A549 (cell line): ENCODE results near the gene SYNE2. TPM values are rescaled to one million over a fixed set of nuclear protein-coding genes. Genes with fewer than 3 reads are reported as not detected.
"Not testable (repeated sequence)": the region's sequence is repeated elsewhere in the genome, so short reads cannot be mapped to it uniquely, and the experiment has no call there.

Experiments used
- ATAC-seq, 2 experiments: fragments of 200-7000 bp in 1 of 2; fragments of >200 bp in 1 of 2; cut with Nextera tagmentation in 1 of 2; cut with Tn5 transposase in 1 of 2; 3 replicates each; pipeline versions ENCODE4 v1.8.0 to v1.9.1; 2018 to 2020; ENCODE audit warnings: mild to moderate bottlenecking in 1 of 2, moderate library complexity in 1 of 2
- CTCF ChIA-PET: fragments of 300-600 bp; sonication (Branson Sonifier 250); formaldehyde crosslinking; extraction: SDS; loops from one replicate; lab custom pipeline; 2021; ENCODE audit warnings: antibody characterized with exemption, inconsistent platforms; lab: Yijun Ruan, JAX
- POLR2A ChIA-PET: fragments of 350-600 bp; formaldehyde crosslinking; extraction: SDS; loops from one replicate; lab custom pipeline; 2021; ENCODE audit warnings: antibody characterized with exemption, inconsistent platforms; lab: Yijun Ruan, JAX
- DNase-seq, 2 experiments: peaks; one replicate each; pipeline versions ENCODE4 v3.0.0 to v3.0.0-alpha.2; 2011 to 2016; ENCODE audit warnings: low read depth in 1 of 2, low spot score in 1 of 2
- FAIRE-seq: peaks from 2 replicates; lab custom pipeline; 2011; peaks lifted over from hg19 to GRCh38; lab: Jason Lieb, UNC
- H3K27ac ChIP-seq, 2 experiments: fragments of >200 bp; sonication (Bioruptor Twin); formaldehyde crosslinking; 3 replicates each; pipeline ENCODE4 v1.5.1; 2016 to 2017
- H3K4me1 ChIP-seq: fragments of >200 bp; sonication (Bioruptor Twin); formaldehyde crosslinking; 3 replicates; pipeline ENCODE4 v1.6.1; 2016
- H3K4me2 ChIP-seq: fragments of >200 bp; sonication (Bioruptor Twin); formaldehyde crosslinking; 3 replicates; pipeline ENCODE4 v1.6.1; 2016
- H3K4me3 ChIP-seq: fragments of >200 bp; sonication (Bioruptor Twin); formaldehyde crosslinking; 3 replicates; pipeline ENCODE4 v1.5.1; 2016
- H3K9me3 ChIP-seq: fragments of >200 bp; sonication (Bioruptor Twin); formaldehyde crosslinking; 3 replicates; pipeline ENCODE4 v1.6.1; 2016
- BCL3 ChIP-seq: fragments of >200 bp; sonication (Bioruptor Twin); formaldehyde crosslinking; IDR thresholded peaks from 3 replicates; pipeline ENCODE4 v1.6.1; 2016
- BHLHE40 ChIP-seq: IDR thresholded peaks from 2 replicates; pipeline ENCODE4 v1.6.1; 2012; ENCODE audit warnings: low read depth, low read length, inconsistent platforms
- CBX2 ChIP-seq: fragments of 200-600 bp; sonication (generic); IDR thresholded peaks from 2 replicates; pipeline ENCODE4 v1.6.1; 2016; ENCODE audit warnings: low read depth, mild to moderate bottlenecking, borderline replicate concordance
- CBX8 ChIP-seq: fragments of 200-600 bp; sonication (generic); IDR thresholded peaks from 2 replicates; pipeline ENCODE4 v1.6.1; 2016
- CEBPB ChIP-seq, 2 experiments: fragments of >200 bp in 1 of 2; sonication (Bioruptor Twin) in 1 of 2; formaldehyde crosslinking in 1 of 2; IDR thresholded peaks; 2 replicates each; pipeline ENCODE4 v1.6.1; 2012 to 2016
- CHD2 ChIP-seq: fragments of 150-350 bp; IDR thresholded peaks from 2 replicates; pipeline ENCODE4 v1.6.1; 2014; ENCODE audit warnings: low read length; ENCODE audit not compliant: partially characterized antibody
- ESRRA ChIP-seq: fragments of 150-350 bp; IDR thresholded peaks from 2 replicates; pipeline ENCODE4 v1.6.1; 2014; ENCODE audit warnings: mild to moderate bottlenecking, low read length, borderline replicate concordance
- FOXS1 ChIP-seq: fragments of 250-450 bp; sonication (Bioruptor Pico); IDR thresholded peaks from 2 replicates; pipeline ENCODE4 v1.5.0; 2020; ENCODE audit warnings: mild to moderate bottlenecking, moderate library complexity
- HOXB5 ChIP-seq: fragments of 250-450 bp; sonication (Bioruptor Pico); IDR thresholded peaks from 2 replicates; pipeline ENCODE4 v1.5.0; 2020; ENCODE audit warnings: mild to moderate bottlenecking, moderate library complexity
- MAZ ChIP-seq: fragments of 150-350 bp; IDR thresholded peaks from 2 replicates; pipeline ENCODE4 v1.6.1; 2014; ENCODE audit warnings: antibody characterized with exemption, low read depth, low read length, borderline replicate concordance
- MYC ChIP-seq: IDR thresholded peaks from 2 replicates; pipeline ENCODE4 v1.6.1; 2012; ENCODE audit warnings: mild to moderate bottlenecking, inconsistent platforms, low read length, improper control_type of control experiment, borderline replicate concordance
- NPAS2 ChIP-seq: fragments of 250-450 bp; sonication (Bioruptor Pico); IDR thresholded peaks from 2 replicates; pipeline ENCODE4 v1.8.0; 2022; ENCODE audit warnings: mild to moderate bottlenecking, moderate library complexity, borderline replicate concordance
- RAD21 ChIP-seq, 2 experiments: fragments of >200 bp in 1 of 2; sonication (Bioruptor Twin) in 1 of 2; formaldehyde crosslinking in 1 of 2; IDR thresholded peaks in 1 of 2; conservative IDR thresholded peaks in 1 of 2; 2 replicates in 1 of 2; 3 replicates in 1 of 2; pipeline ENCODE4 v1.6.1; 2012 to 2018; ENCODE audit warnings: inconsistent platforms in 1 of 2
- RNF2 ChIP-seq: fragments of 200-600 bp; sonication (generic); IDR thresholded peaks from 2 replicates; pipeline ENCODE4 v1.6.1; 2016; ENCODE audit warnings: low read depth, mild to moderate bottlenecking, antibody characterized with exemption, moderate library complexity, borderline replicate concordance
- SMC3 ChIP-seq: fragments of >200 bp; sonication (Bioruptor Twin); formaldehyde crosslinking; IDR thresholded peaks from 3 replicates; pipeline ENCODE4 v1.6.1; 2018; ENCODE audit warnings: inconsistent platforms
- TFCP2L1 ChIP-seq: fragments of 250-450 bp; sonication (Bioruptor Pico); IDR thresholded peaks from 2 replicates; pipeline ENCODE4 v1.5.0; 2021; ENCODE audit warnings: mild to moderate bottlenecking
- TP53 ChIP-seq: fragments of 250-450 bp; sonication (Bioruptor Pico); IDR thresholded peaks from 2 replicates; pipeline ENCODE4 v1.5.0; 2021; ENCODE audit warnings: mild to moderate bottlenecking, moderate library complexity
- WGBS: methylation state at CpG from one replicate; pipeline ENCODE4 v1.1.6; 2017; ENCODE audit errors: missing lambda C conversion rate; 5-methylcytosine and 5-hydroxymethylcytosine counted together
- polyA plus RNA-seq, 4 experiments: library from polyadenylated mRNA; depleted of rRNA in 3 of 4; stranded (reverse); fragments of >200 nt; fragmentation: RNase III in 1 of 4; extraction: RNeasy Plus Mini Kit Qiagen cat#74134 plus additional on column Dnase treatment in 1 of 4; gene quantifications; 2 replicates in 3 of 4; 3 replicates in 1 of 4; pipeline ENCODE4 v1.2.3, GENCODE V29; 2011 to 2017
- TF ChIP-seq, protein P1 (sequence below): fragments of >200 bp; sonication (Bioruptor Twin); formaldehyde crosslinking; IDR thresholded peaks from 2 replicates; pipeline ENCODE4 v1.6.1; 2016
- TF ChIP-seq, protein P2 (sequence below): fragments of >200 bp; sonication (Bioruptor Twin); formaldehyde crosslinking; IDR thresholded peaks from 3 replicates; pipeline ENCODE4 v1.5.1; 2016

The SYNE2 gene
- polyA plus RNA-seq, 2 of the 4 experiments (the other 2 are of a cell fraction): 3.4 to 11.3 TPM

DNA sequence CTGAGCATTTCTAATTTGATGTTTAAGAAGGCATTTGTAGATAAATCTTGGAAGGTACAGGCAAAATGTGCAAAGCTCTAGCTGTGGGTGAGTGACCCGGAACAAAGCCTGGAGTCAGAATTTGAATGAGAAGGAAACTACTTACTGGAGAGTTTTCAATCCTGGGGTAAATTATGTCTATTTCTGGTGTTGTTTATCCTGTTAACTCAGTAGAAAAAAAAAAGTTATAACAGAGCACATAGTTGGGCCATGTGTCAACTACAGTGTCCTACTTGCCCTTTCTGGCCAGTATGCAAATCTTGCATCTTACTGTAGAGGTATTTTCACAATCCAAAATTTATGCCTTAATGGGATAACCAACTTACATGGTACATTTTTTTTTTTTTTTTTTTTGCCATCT is 182.3 kb downstream of the SYNE2 start:
- TF ChIP-seq HOXB5 (CRISPR knock-in tag) (no peak), CHD2 (no peak), ESRRA (no peak), TFCP2L1 (CRISPR knock-in tag) (no peak), FOXS1 (no peak), CBX2 (no peak), MAZ (no peak), MYC (no peak), SMC3 (no peak), NPAS2 (CRISPR knock-in tag) (no peak), CBX8 (no peak), RAD21 (conservative IDR thresholded peaks at IDR 0.05 in 1 of 2, IDR thresholded peaks at IDR 0.05 in 1 of 2) (no peak), RNF2 (no peak), CEBPB (IDR thresholded peaks at IDR 0.05) (no peak), BHLHE40 (no peak), TP53 (CRISPR knock-in tag) (no peak), BCL3 (no peak)
- TF ChIP-seq, protein P1, sequence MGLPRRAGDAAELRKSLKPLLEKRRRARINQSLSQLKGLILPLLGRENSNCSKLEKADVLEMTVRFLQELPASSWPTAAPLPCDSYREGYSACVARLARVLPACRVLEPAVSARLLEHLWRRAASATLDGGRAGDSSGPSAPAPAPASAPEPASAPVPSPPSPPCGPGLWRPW: no peak
- TF ChIP-seq, protein P2, sequence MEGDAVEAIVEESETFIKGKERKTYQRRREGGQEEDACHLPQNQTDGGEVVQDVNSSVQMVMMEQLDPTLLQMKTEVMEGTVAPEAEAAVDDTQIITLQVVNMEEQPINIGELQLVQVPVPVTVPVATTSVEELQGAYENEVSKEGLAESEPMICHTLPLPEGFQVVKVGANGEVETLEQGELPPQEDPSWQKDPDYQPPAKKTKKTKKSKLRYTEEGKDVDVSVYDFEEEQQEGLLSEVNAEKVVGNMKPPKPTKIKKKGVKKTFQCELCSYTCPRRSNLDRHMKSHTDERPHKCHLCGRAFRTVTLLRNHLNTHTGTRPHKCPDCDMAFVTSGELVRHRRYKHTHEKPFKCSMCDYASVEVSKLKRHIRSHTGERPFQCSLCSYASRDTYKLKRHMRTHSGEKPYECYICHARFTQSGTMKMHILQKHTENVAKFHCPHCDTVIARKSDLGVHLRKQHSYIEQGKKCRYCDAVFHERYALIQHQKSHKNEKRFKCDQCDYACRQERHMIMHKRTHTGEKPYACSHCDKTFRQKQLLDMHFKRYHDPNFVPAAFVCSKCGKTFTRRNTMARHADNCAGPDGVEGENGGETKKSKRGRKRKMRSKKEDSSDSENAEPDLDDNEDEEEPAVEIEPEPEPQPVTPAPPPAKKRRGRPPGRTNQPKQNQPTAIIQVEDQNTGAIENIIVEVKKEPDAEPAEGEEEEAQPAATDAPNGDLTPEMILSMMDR: no peak
- no peaks in the 10 kb centered on the region for H3K9me3 ChIP-seq
- no peak overlapping the region for H3K4me3 ChIP-seq
- 96% methylated on average over 1 of the region's 1 CpG for WGBS
- DNase-seq (no peak), ATAC-seq (no peak), FAIRE-seq (no peak)
- POLR2A ChIA-PET: no interaction called here
- no peak overlapping the region for H3K4me2 ChIP-seq
- no peak overlapping the region for H3K27ac ChIP-seq
- no peaks in the 10 kb centered on the region for H3K4me1 ChIP-seq
- CTCF ChIA-PET: interaction anchor here (0.7 to 1.4 kb wide), 2 partner anchors 260 to 420 kb away, joined by 3 to 4 read pairs; no protein-coding TSS in a partner anchor

DNA sequence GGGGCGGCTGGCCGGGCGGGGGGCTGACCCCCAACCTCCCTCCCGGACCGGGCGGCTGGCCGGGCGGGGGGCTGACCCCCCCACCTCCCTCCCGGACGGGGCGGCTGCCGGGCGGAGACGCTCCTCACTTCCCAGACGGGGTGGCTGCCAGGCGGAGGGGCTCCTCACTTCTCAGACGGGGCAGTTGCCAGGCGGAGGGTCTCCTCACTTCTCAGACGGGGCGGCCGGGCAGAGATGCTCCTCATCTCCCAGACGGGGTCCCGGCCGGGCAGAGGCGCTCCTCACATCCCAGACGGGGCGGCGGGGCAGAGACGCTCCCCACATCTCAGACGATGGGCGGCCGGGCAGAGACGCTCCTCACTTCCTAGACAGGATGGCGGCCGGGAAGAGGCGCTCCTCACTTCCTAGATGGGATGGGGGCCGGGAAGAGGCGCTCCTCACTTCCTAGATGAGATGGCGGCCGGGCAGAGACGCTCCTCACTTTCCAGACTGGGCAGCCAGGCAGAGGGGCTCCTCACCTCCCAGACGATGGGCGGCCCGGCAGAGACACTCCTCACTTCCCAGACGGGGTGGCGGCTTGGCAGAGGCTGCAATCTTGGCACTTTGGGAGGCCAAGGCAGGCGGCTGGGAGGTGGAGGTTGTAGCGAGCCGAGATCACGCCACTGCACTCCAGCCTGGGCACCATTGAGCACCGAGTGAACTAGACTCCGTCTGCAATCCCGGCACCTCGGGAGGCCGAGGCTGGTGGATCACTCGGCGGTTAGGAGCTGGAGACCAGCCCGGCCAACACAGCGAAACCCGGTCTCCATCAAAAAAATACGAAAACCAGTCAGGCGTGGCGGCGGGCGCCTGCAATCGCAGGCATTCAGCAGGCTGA is 185.3 kb downstream of the SYNE2 start:
- ATAC-seq, H3K4me2 ChIP-seq, FAIRE-seq, DNase-seq, H3K4me1 ChIP-seq, POLR2A ChIA-PET, H3K4me3 ChIP-seq, H3K27ac ChIP-seq, H3K9me3 ChIP-seq: not testable (repeated sequence)
- 93% methylated on average over 40 of the region's 66 CpGs for WGBS
- CTCF ChIA-PET: interaction anchor here (3.9 kb wide), 1 partner anchor 257 kb away, joined by 32 read pairs; the partner anchor contains the start of gene ESR2
